Epidermal melanocyte (primary cell): ENCODE data around the gene EXD1.
"Not testable (repeated sequence)": the region's sequence is repeated elsewhere in the genome, so short reads cannot be mapped to it uniquely, and the experiment has no call there.

ENCODE experiments used
- DNase-seq: peaks from one replicate; pipeline ENCODE4 v3.0.0; 2011; ENCODE audit warnings: low spot score; ENCODE audit not compliant: insufficient read length

The EXD1 gene

GRCh38 chr15:41148065-41148464 lies 82.5 kb downstream of the EXD1 start:
- DNase-seq = no peak

GRCh38 chr15:41139619-41140018 lies 90.9 kb downstream of the EXD1 start:
- no peak for DNase-seq

- DNase-seq = not testable (repeated sequence)
Observed at GRCh38 chr15:41139112-41139511, 91.4 kb downstream of the EXD1 start.

GRCh38 chr15:41135580-41135979 lies 95.0 kb downstream of the EXD1 start:
- not testable (repeated sequence) for DNase-seq

GRCh38 chr15:41133454-41133853 lies 97.1 kb downstream of the EXD1 start:
- DNase-seq = no peak
